ENCODE measurements around the gene PPDPF.
A peak's percentile ranks its signal among the peaks of the same experiment; 100 is the strongest.
"Not testable (repeated sequence)": the region's sequence is repeated elsewhere in the genome, so short reads cannot be mapped to it uniquely, and the experiment has no call there.

Gene PPDPF

GRCh38 chr20:63551068-63551467, 30.5 kb downstream of the PPDPF start:
- no peak for DNase-seq (ENCODE audit: low spot score)

GRCh38 chr20:63552481-63553249, 32.1 kb downstream of the PPDPF start:
- no peak for DNase-seq (ENCODE audit: low spot score)

- peak; percentile 88 for DNase-seq (ENCODE audit: low spot score)
Measured at GRCh38 chr20:63553251-63553932, 32.8 kb downstream of the PPDPF start.

- DNase-seq (ENCODE audit: low spot score): peak; percentile 73
Measured at GRCh38 chr20:63553933-63554290, 33.3 kb downstream of the PPDPF start, which contains the start of gene FNDC11. FNDC11 (plus strand) TSS chr20:63554159; CDS start chr20:63555664, 1,505 bp downstream.

- DNase-seq (ENCODE audit: low spot score): no peak
Measured at GRCh38 chr20:63554361-63555278, 34.1 kb downstream of the PPDPF start.

- no peak for DNase-seq (ENCODE audit: low spot score)
Measured at GRCh38 chr20:63555661-63556381, 35.3 kb downstream of the PPDPF start.

GRCh38 chr20:63556873-63557478, 36.4 kb downstream of the PPDPF start:
- DNase-seq (ENCODE audit: low spot score): no peak

GRCh38 chr20:63557481-63557891, 36.9 kb downstream of the PPDPF start:
- DNase-seq (ENCODE audit: low spot score): no peak

GRCh38 chr20:63558804-63559484, 38.4 kb downstream of the PPDPF start:
- DNase-seq (ENCODE audit: low spot score): no peak

- not testable (repeated sequence) for DNase-seq (ENCODE audit: low spot score)
Measured at GRCh38 chr20:63559485-63560332, 39.1 kb downstream of the PPDPF start.

- no peak for DNase-seq (ENCODE audit: low spot score)
Measured at GRCh38 chr20:63560333-63560805, 39.8 kb downstream of the PPDPF start.

GRCh38 chr20:63560856-63561609, 40.5 kb downstream of the PPDPF start:
- DNase-seq (ENCODE audit: low spot score): no peak

GRCh38 chr20:63561624-63562396, 41.2 kb downstream of the PPDPF start:
- no peak for DNase-seq (ENCODE audit: low spot score)

GRCh38 chr20:63562461-63563224, 42.1 kb downstream of the PPDPF start:
- no peak for DNase-seq (ENCODE audit: low spot score)

GRCh38 chr20:63563225-63563935, 42.8 kb downstream of the PPDPF start:
- DNase-seq (ENCODE audit: low spot score): no peak

- no peak for DNase-seq (ENCODE audit: low spot score)
Measured at GRCh38 chr20:63564036-63564810, 43.7 kb downstream of the PPDPF start.

All from HuH-7 (cell line).